Measurements from ENCODE around the gene POLR2J. TPM values are rescaled to one million over a fixed set of nuclear protein-coding genes. Genes with fewer than 3 reads are reported as not detected.
A peak's percentile ranks its signal among the peaks of the same experiment; 100 is the strongest.
"Not testable (repeated sequence)": the region's sequence is repeated elsewhere in the genome, so short reads cannot be mapped to it uniquely, and the experiment has no call there.

The POLR2J gene
- total and polyA plus RNA-seq, 10 of the 15 experiments (the other 5 are each of a cell fraction or from before 2014, with no cell fraction given): 16.4 to 119 (median 77.4) TPM

- H3K4me3 ChIP-seq; H3K79me2 ChIP-seq (ENCODE audit: control insufficient read depth, insufficient read depth, low read length); H3K36me3 ChIP-seq (ENCODE audit: control insufficient read depth in 2 of 2, insufficient read depth in 2 of 2, low read length in 1 of 2); H3K27me3 ChIP-seq (replicated peaks in 1 of 2; ENCODE audit: control insufficient read depth in 2 of 2, insufficient read depth in 2 of 2, low read length in 1 of 2); H3K27ac ChIP-seq (ENCODE audit: control insufficient read depth, insufficient read depth); H3K4me2 ChIP-seq (ENCODE audit: control insufficient read depth, insufficient read depth); CTCF ChIA-PET; POLR2A ChIA-PET; H3K9me3 ChIP-seq (replicated peaks; ENCODE audit: control insufficient read depth, insufficient read depth, low read length); H4K20me1 ChIP-seq (ENCODE audit: control insufficient read depth, insufficient read depth); H3K4me1 ChIP-seq (ENCODE audit: control insufficient read depth, insufficient read depth, low read length); DNase-seq (ENCODE audit: low read depth, low spot score); H2AFZ ChIP-seq (ENCODE audit: control insufficient read depth, low read depth, low read length); RAD21 ChIA-PET (ENCODE audit: unreplicated experiment); H3K9ac ChIP-seq (ENCODE audit: control insufficient read depth, insufficient read depth, low read length); BruUV-seq (replicated peaks); in situ Hi-C loops (cut with MboI); intact Hi-C loops (cut with micrococcal nuclease; ENCODE audit: unreplicated experiment); SMC1A ChIA-PET (ENCODE audit: uncharacterized antibody, unreplicated experiment); FAIRE-seq: not testable (repeated sequence)
- WGBS (ENCODE audit: insufficient coverage, insufficient replicate concordance, low lambda C conversion rate, missing lambda C conversion rate): no CpG with 5 or more reads among the region's 3 CpGs
- peak; percentile 5 for ATAC-seq
Observed at GRCh38 chr7:102515889-102516288, 37.2 kb upstream of the POLR2J start.

DNA sequence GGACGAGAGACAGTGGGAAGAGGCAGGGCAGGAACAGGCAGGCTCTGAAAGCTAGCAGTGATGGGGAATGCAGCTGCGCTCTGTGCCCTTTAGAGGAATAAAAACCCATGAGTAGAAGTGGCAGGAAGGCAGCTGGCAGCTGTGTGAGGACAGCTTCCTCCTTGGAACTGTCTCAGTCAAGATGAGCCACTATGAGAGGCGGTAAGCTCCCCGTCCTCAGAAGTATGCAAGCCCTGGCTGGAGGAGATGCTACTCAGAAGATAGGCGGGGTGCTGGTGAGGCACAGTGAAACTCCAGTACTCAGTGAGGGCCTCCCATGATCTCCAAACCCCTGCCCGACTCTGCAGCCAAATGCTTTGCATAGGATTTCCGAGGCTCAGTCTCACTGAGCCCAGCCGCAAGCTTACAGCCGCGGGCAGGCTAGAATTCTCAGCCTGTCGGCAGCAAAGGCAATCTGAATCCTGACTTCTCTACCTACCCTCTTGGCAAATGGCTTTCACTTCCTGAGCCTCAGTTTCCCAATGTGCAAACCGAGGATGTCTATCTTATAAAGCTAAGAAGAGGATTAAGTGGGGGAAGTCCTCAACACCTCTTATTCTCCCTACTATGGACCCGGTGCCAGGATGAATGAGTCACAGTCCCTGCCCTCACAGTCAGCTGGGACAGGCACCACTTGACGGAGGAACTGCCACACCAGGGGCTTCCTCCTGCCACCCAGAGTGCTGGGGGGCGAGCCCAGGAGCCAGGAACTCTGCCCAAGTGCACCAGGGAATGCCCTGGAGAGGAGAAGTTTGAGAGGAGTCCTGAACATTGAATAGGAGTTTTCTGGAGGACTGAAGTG lies 36.4 kb upstream of the POLR2J start:
- intact Hi-C loops (cut with micrococcal nuclease; ENCODE audit: unreplicated experiment); in situ Hi-C loops (cut with MboI); H3K9me3 ChIP-seq (replicated peaks; ENCODE audit: control insufficient read depth, insufficient read depth, low read length); H4K20me1 ChIP-seq (ENCODE audit: control insufficient read depth, insufficient read depth); BruUV-seq (replicated peaks); H3K79me2 ChIP-seq (ENCODE audit: control insufficient read depth, insufficient read depth, low read length); H2AFZ ChIP-seq (ENCODE audit: control insufficient read depth, low read depth, low read length); CTCF ChIA-PET; H3K4me1 ChIP-seq (ENCODE audit: control insufficient read depth, insufficient read depth, low read length); DNase-seq (ENCODE audit: low read depth, low spot score); POLR2A ChIA-PET; H3K4me3 ChIP-seq; H3K9ac ChIP-seq (ENCODE audit: control insufficient read depth, insufficient read depth, low read length); SMC1A ChIA-PET (ENCODE audit: uncharacterized antibody, unreplicated experiment); H3K4me2 ChIP-seq (ENCODE audit: control insufficient read depth, insufficient read depth); H3K27me3 ChIP-seq (replicated peaks in 1 of 2; ENCODE audit: control insufficient read depth in 2 of 2, insufficient read depth in 2 of 2, low read length in 1 of 2); RAD21 ChIA-PET (ENCODE audit: unreplicated experiment); H3K36me3 ChIP-seq (ENCODE audit: control insufficient read depth in 2 of 2, insufficient read depth in 2 of 2, low read length in 1 of 2); H3K27ac ChIP-seq (ENCODE audit: control insufficient read depth, insufficient read depth): not testable (repeated sequence)
- ATAC-seq (peak; percentile 67), FAIRE-seq (peak; percentile 96)
- WGBS (ENCODE audit: insufficient coverage, insufficient replicate concordance, low lambda C conversion rate, missing lambda C conversion rate): no CpG with 5 or more reads among the region's 15 CpGs

DNA sequence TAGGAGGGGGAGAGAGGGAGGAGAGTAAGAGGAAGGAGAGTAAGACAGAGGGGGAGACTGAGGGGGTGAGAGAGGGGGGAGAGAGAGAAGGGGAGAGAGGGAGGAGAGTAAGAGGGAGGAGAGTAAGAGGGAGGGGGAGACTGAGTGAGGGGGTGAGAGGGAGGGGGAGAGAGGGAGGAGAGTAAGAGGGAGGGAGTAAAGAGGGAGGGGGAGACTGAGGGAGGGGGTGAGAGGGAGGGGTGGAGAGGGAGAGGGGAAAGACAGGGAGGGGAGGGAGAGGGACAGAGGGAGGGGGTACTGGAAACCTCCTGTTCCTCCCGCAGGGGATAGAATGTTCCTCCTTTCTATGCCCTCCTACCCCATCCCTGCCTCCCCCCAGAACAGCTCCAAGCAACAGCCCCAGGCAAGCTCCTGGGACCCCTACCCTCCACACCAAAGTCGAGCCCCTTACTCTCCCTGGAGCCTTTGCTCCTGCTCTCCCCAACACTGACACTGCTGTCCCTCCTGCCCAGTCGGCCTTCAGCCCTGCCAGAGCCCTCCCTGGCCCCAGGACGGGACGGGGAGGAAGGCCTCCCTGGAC lies 34.0 kb upstream of the POLR2J start:
- H3K27me3 ChIP-seq (replicated peaks in 1 of 2; ENCODE audit: control insufficient read depth in 2 of 2, insufficient read depth in 2 of 2, low read length in 1 of 2); DNase-seq (ENCODE audit: low read depth, low spot score); H3K9ac ChIP-seq (ENCODE audit: control insufficient read depth, insufficient read depth, low read length); intact Hi-C loops (cut with micrococcal nuclease; ENCODE audit: unreplicated experiment); H3K79me2 ChIP-seq (ENCODE audit: control insufficient read depth, insufficient read depth, low read length); POLR2A ChIA-PET; H4K20me1 ChIP-seq (ENCODE audit: control insufficient read depth, insufficient read depth); H2AFZ ChIP-seq (ENCODE audit: control insufficient read depth, low read depth, low read length); SMC1A ChIA-PET (ENCODE audit: uncharacterized antibody, unreplicated experiment); BruUV-seq (replicated peaks); FAIRE-seq; H3K9me3 ChIP-seq (replicated peaks; ENCODE audit: control insufficient read depth, insufficient read depth, low read length); H3K4me1 ChIP-seq (ENCODE audit: control insufficient read depth, insufficient read depth, low read length); CTCF ChIA-PET; H3K36me3 ChIP-seq (ENCODE audit: control insufficient read depth in 2 of 2, insufficient read depth in 2 of 2, low read length in 1 of 2); ATAC-seq; RAD21 ChIA-PET (ENCODE audit: unreplicated experiment); in situ Hi-C loops (cut with MboI): not testable (repeated sequence)
- H3K4me3 ChIP-seq: peak overlapping the region; percentile 32; the same call in 1 of the 2 replicates
- peak overlapping the region; percentile 64; the same call in 1 of the 2 replicates for H3K4me2 ChIP-seq (ENCODE audit: control insufficient read depth, insufficient read depth)
- 36% methylated on average over 4 of the region's 5 CpGs for WGBS (ENCODE audit: insufficient coverage, insufficient replicate concordance, low lambda C conversion rate, missing lambda C conversion rate)
- peak overlapping the region; percentile 48; the same call in 1 of the 2 replicates for H3K27ac ChIP-seq (ENCODE audit: control insufficient read depth, insufficient read depth)

DNA sequence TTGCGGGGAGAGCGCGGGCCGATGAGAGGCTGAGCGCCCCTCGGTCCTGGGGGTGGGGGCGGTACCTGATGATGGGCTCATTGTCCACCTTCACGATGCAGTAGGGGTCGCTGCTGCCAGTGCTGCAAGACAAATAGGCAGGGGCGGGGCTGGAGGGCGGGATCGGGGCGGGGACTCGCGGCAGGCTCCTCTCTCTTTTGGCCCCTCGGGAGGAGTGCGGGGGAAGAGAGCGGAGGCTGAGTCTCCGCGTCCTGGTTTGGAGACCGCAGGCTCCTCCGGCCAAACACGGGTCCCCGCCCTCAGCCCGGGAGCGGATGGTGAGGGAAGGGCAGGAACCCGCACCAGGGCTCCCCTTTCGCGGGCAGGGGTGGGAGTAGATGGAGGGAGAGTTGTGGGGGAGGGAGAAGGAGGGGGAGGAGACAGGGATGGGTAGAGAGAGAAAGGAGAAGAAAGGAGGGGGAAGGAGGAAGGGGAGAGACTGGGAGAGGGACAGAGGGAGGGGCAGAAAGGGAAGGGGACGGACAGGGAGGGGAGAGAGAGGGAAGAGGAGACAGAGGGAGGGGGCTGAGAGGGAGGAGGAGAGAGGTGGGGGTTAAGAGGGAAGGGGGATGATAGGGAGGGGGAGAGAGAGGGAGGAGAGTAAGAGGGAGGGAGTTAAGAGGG lies 33.3 kb upstream of the POLR2J start:
- peak; percentile 59 for FAIRE-seq
- H3K9me3 ChIP-seq (replicated peaks; ENCODE audit: control insufficient read depth, insufficient read depth, low read length); intact Hi-C loops (cut with micrococcal nuclease; ENCODE audit: unreplicated experiment); H2AFZ ChIP-seq (ENCODE audit: control insufficient read depth, low read depth, low read length); in situ Hi-C loops (cut with MboI); H3K79me2 ChIP-seq (ENCODE audit: control insufficient read depth, insufficient read depth, low read length); H3K4me3 ChIP-seq; H3K36me3 ChIP-seq (ENCODE audit: control insufficient read depth in 2 of 2, insufficient read depth in 2 of 2, low read length in 1 of 2); H3K4me1 ChIP-seq (ENCODE audit: control insufficient read depth, insufficient read depth, low read length); SMC1A ChIA-PET (ENCODE audit: uncharacterized antibody, unreplicated experiment); RAD21 ChIA-PET (ENCODE audit: unreplicated experiment); H3K27ac ChIP-seq (ENCODE audit: control insufficient read depth, insufficient read depth); H3K4me2 ChIP-seq (ENCODE audit: control insufficient read depth, insufficient read depth); H3K27me3 ChIP-seq (replicated peaks in 1 of 2; ENCODE audit: control insufficient read depth in 2 of 2, insufficient read depth in 2 of 2, low read length in 1 of 2); H3K9ac ChIP-seq (ENCODE audit: control insufficient read depth, insufficient read depth, low read length); POLR2A ChIA-PET; H4K20me1 ChIP-seq (ENCODE audit: control insufficient read depth, insufficient read depth); CTCF ChIA-PET; DNase-seq (ENCODE audit: low read depth, low spot score); BruUV-seq (replicated peaks): not testable (repeated sequence)
- no CpG with 5 or more reads among the region's 30 CpGs for WGBS (ENCODE audit: insufficient coverage, insufficient replicate concordance, low lambda C conversion rate, missing lambda C conversion rate)
- peak; percentile 64 for ATAC-seq
